ENCODE measurements around the gene CHP1.
"Not testable (repeated sequence)": the region's sequence is repeated elsewhere in the genome, so short reads cannot be mapped to it uniquely, and the experiment has no call there.

Gene CHP1

GRCh38 chr15:41258750-41259471 lies 27.8 kb downstream of the CHP1 start:
- no peak overlapping the region for H3K4me3 ChIP-seq (replicated peaks; ENCODE audit: low read depth, low read length)
- DNase-seq (ENCODE audit: extremely low read depth, insufficient read length) = no peak

GRCh38 chr15:41259546-41260189 lies 28.6 kb downstream of the CHP1 start:
- no peak for TF ChIP-seq CTCF (IDR thresholded peaks at IDR 0.05; ENCODE audit: insufficient read depth, low read length, poor library complexity, severe bottlenecking)
- DNase-seq (ENCODE audit: extremely low read depth, insufficient read length) = no peak
- H3K4me3 ChIP-seq (replicated peaks; ENCODE audit: low read depth, low read length) = no peak overlapping the region
- no peaks in the 10 kb centered on the region for H3K27me3 ChIP-seq (replicated peaks; ENCODE audit: control insufficient read depth, insufficient read depth, low read length)
- peaks cover 5% of the 10 kb centered on the region for H3K36me3 ChIP-seq (ENCODE audit: control insufficient read depth, insufficient read depth, low read length)

More at GRCh38 chr15:41258750-41259471, 27.8 kb downstream of the CHP1 start:
- no peak for TF ChIP-seq CTCF (IDR thresholded peaks at IDR 0.05; ENCODE audit: insufficient read depth, low read length, poor library complexity, severe bottlenecking)
- Histone ChIP-seq H3K27me3 (replicated peaks; ENCODE audit: control insufficient read depth, insufficient read depth, low read length) (no peaks in the 10 kb centered on the region), H3K36me3 (ENCODE audit: control insufficient read depth, insufficient read depth, low read length) (peaks cover 1% of the 10 kb centered on the region)

- H3K36me3 ChIP-seq (ENCODE audit: control insufficient read depth, insufficient read depth, low read length); H3K27me3 ChIP-seq (replicated peaks; ENCODE audit: control insufficient read depth, insufficient read depth, low read length); H3K4me3 ChIP-seq (replicated peaks; ENCODE audit: low read depth, low read length); DNase-seq (ENCODE audit: extremely low read depth, insufficient read length): not testable (repeated sequence)
Measured at GRCh38 chr15:41260924-41261323, 29.9 kb downstream of the CHP1 start.

GRCh38 chr15:41262571-41262970 lies 31.5 kb downstream of the CHP1 start:
- no peak for DNase-seq (ENCODE audit: extremely low read depth, insufficient read length)
- no peaks in the 10 kb centered on the region for H3K27me3 ChIP-seq (replicated peaks; ENCODE audit: control insufficient read depth, insufficient read depth, low read length)
- H3K36me3 ChIP-seq (ENCODE audit: control insufficient read depth, insufficient read depth, low read length) = peaks cover 5% of the 10 kb centered on the region
- TF ChIP-seq CTCF (IDR thresholded peaks at IDR 0.05; ENCODE audit: insufficient read depth, low read length, poor library complexity, severe bottlenecking) = no peak
- no peak overlapping the region for H3K4me3 ChIP-seq (replicated peaks; ENCODE audit: low read depth, low read length)

- no peaks in the 10 kb centered on the region for H3K27me3 ChIP-seq (replicated peaks; ENCODE audit: control insufficient read depth, insufficient read depth, low read length)
- DNase-seq (ENCODE audit: extremely low read depth, insufficient read length) = no peak
- peaks cover 5% of the 10 kb centered on the region for H3K36me3 ChIP-seq (ENCODE audit: control insufficient read depth, insufficient read depth, low read length)
- TF ChIP-seq CTCF (IDR thresholded peaks at IDR 0.05; ENCODE audit: insufficient read depth, low read length, poor library complexity, severe bottlenecking) = no peak
- H3K4me3 ChIP-seq (replicated peaks; ENCODE audit: low read depth, low read length) = no peak overlapping the region
Measured at GRCh38 chr15:41263891-41264351, 32.9 kb downstream of the CHP1 start.

- H3K36me3 ChIP-seq (ENCODE audit: control insufficient read depth, insufficient read depth, low read length) = peaks cover 2% of the 10 kb centered on the region; the same call in 1 of the 2 replicates
- H3K27me3 ChIP-seq (replicated peaks; ENCODE audit: control insufficient read depth, insufficient read depth, low read length) = no peaks in the 10 kb centered on the region
- no peak for TF ChIP-seq CTCF (IDR thresholded peaks at IDR 0.05; ENCODE audit: insufficient read depth, low read length, poor library complexity, severe bottlenecking)
- H3K4me3 ChIP-seq (replicated peaks; ENCODE audit: low read depth, low read length) = no peak overlapping the region
- DNase-seq (ENCODE audit: extremely low read depth, insufficient read length) = no peak
Measured at GRCh38 chr15:41269887-41270286, 38.8 kb downstream of the CHP1 start.

Data from GM06990 (cell line).